D341Med (cell line): Measurements from ENCODE around the gene NME9.
"Not testable (repeated sequence)": the region's sequence is repeated elsewhere in the genome, so short reads cannot be mapped to it uniquely, and the experiment has no call there.

ENCODE experiments used
- DNase-seq: peaks from one replicate; pipeline ENCODE4 v3.0.0; 2012; ENCODE audit warnings: low spot score

The NME9 gene, protein sequence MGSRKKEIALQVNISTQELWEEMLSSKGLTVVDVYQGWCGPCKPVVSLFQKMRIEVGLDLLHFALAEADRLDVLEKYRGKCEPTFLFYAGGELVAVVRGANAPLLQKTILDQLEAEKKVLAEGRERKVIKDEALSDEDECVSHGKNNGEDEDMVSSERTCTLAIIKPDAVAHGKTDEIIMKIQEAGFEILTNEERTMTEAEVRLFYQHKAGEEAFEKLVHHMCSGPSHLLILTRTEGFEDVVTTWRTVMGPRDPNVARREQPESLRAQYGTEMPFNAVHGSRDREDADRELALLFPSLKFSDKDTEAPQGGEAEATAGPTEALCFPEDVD

GRCh38 chr3:138329127-138329983, at the start of gene NME9:
NME9 (minus strand) TSS chr3:138329851; CDS start chr3:138329335, 516 bp downstream.
- DNase-seq, result peak; percentile 97

- DNase-seq, result no peak
Measured at GRCh38 chr3:138378990-138379389, 49.3 kb upstream of the NME9 start.

GRCh38 chr3:138378331-138378730, 48.7 kb upstream of the NME9 start:
- DNase-seq, result no peak

- no peak for DNase-seq
Measured at GRCh38 chr3:138377804-138378203, 48.2 kb upstream of the NME9 start.

DNA sequence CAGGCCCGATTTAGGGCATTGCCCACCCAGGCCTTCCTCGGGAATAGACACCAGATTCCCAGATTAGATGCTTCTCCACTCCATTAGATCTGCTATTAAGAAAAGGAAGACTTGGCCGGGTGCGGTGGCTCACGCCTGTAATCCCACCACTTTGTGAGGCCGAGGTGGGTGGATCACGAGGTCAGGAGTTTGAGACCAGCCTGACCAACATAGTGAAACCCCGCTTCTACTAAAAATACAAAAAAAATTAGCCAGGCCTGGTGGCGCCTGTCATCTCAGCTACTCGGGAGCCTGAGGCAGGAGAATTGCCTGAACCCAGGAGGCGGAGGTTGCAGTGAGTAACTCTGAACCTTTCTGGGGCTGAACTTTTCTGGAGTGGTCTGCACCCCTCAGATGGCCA, 47.6 kb upstream of the NME9 start:
- DNase-seq, result not testable (repeated sequence)

- no peak for DNase-seq
Measured at GRCh38 chr3:138376663-138377062, 47.0 kb upstream of the NME9 start.

- no peak for DNase-seq
Measured at GRCh38 chr3:138375447-138375846, 45.8 kb upstream of the NME9 start.

DNA sequence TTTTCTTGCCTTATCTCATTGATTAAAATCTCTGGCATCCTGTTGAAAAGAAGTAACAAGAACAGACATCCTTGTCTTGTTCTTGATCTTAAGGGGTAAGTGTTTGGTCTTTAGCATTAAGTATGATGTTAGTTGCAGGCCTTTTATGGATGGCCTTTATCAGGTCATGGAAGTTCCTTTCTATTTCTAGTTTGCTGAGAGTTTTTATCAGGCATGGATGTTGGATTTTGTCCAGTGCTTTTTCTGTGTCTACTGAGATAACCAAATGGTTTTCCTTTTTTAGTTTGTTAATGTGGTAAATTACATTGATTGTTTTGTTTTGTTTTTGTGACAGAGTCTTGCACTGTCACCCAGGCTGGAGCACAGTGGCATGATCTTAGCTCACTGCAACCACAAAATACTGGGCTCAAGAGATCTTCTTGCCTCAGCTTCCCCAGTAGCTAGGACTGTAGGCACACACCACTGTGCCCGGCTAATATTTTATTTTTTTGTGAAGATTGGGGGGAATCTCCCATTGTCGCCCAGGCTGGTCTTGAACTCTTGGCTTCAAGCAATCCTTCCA, 45.0 kb upstream of the NME9 start:
- no peak for DNase-seq

- DNase-seq, result no peak
Measured at GRCh38 chr3:138373736-138374094, 44.1 kb upstream of the NME9 start.

DNA sequence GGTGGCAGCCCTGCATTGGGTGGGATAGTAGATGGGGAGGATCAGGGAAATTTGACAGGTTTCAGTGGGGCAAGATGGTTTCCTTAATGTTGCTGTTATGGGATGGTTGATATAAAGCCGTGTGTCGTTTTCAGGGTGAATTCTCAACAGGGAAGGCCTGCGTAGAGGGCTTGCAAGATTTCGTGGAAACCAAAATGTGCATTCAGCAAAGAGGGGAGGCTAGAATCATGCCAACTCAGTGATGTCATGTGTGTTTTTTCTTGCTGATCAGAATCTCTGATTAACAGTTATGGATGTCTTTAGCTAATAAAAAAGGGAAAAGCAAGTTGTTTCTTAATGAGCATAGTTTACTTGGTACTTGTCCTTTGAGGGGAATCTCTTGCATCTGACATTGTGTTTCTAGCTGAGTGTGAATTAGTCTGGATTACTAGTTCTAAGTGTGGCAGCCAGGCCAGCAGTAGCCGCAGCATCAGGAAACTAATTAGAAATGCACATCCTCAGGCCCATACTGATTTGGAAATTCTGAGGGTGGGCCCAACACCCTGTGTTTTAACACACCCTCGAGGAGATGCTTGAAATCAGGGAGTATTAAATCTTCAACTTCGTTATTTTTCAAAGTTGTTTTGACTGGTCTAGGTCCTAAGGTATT, 43.6 kb upstream of the NME9 start:
- no peak for DNase-seq

DNA sequence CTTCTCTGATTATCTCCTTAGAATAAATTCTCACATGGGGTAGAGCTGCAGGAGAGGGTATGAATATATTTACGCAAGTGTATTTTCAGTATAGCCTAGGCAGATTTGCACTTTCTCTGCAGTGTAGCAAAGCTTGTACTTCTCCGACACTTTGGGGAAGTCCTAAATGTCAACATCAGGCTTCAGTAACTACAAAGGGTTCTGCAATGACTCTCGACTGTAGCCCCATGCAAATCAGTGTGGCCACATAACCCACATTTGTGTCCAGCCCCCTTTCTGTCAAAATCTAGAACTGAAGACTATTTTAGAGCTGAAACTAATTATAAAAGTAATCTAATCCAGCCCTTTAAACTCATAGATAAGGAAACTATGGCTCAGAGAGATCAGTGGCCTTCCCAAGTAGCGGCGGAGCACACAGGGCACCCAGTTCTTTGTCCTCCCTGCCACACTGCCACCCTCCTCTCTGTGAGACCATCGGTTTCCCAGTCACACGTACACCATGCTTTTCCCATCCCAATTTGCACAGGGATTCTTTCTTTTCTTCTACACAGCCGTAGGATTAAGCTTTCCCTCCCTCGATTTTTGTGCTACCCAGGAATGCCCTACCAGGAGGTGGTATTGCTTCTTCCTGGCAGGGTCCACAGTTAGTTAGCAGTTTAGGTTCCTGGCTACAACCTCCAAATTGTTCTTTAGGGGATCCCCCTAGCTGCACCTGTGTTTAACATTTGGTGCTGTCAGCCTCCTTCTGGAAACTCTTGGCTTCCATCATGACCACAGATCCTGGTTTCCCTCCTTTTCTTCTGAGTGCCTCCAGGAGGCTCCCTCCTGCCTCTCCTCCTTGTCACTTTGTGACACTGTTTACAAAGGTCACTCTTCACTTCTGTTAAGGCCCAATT, 41.7 kb upstream of the NME9 start:
- DNase-seq, result no peak

DNA sequence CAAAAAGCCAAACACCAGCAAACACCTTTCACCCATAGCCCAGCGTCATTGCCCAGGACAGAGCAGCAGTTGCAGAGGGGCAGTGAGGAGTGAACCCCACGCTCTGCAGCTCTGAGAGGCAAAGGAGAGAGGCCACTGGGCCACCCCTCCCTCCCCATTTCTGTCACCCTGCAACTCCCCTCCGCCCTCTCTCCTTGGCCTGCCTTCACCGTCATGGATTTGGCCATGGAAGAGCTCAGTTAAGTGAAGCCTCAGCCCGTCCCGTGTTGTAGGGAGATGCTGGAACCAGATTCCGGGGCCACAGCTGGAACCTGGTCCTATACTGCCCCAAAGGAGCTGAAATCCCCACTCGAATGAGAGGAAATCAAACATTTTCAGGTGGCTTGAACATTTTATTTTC, 40.7 kb upstream of the NME9 start:
- DNase-seq, result no peak

DNA sequence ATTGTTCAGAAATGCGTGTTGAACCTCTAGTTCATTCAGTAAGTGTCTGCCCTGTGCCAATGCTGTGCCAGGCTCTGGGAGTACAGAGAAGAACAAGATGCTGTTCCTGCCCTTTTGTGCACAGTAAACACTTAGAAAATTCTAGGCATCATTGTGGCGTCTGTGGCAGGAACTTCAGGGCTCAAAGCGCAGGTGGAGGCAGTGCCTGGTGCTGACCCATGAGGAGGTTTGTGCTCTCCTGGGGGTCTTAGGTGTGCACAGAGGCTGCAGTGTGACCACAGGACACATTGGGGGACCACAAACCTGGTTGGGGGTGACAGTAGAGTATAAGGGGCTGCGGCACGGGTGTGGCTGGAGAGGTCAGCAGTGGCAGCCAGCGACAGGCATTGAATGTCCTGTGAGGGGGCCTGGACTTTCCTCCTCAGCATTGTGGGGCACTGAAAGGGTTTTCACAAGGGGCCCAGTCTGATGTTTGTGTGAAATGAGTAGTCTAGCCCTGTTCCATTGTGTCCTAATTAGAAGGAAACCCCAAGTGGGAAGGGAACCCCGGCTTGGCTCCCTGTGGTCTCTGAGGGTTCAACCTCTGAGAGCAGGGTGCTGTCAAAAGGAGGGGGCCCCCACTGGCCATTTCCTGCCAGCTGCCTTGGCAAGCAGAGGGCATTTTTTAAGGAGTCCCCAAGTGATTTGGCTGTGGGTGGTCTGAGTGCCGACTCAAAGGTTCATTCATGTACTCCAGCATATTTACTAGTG, 39.7 kb upstream of the NME9 start:
- DNase-seq, result no peak

DNA sequence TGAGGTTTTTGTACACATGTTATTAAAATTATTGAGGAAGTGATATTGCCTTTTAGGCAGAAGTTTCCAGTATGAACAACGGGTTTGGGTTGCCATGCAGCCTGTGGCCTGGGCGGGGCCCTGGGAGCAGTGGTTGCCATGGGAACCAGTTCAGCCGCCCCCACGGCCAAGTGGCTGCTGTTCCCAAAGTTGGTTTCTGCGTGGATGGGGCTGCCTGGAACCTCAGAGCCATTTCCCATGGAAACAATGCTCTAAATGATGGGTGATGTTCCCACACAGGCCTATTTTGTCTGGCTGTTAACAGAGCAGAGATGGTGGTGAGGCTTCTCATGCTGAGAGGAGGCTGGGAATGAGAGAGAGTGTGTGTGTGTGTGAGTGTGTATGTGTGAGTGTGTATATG, 38.3 kb upstream of the NME9 start:
- DNase-seq, result no peak

GRCh38 chr3:138367326-138367850, 37.7 kb upstream of the NME9 start:
- no peak for DNase-seq

DNA sequence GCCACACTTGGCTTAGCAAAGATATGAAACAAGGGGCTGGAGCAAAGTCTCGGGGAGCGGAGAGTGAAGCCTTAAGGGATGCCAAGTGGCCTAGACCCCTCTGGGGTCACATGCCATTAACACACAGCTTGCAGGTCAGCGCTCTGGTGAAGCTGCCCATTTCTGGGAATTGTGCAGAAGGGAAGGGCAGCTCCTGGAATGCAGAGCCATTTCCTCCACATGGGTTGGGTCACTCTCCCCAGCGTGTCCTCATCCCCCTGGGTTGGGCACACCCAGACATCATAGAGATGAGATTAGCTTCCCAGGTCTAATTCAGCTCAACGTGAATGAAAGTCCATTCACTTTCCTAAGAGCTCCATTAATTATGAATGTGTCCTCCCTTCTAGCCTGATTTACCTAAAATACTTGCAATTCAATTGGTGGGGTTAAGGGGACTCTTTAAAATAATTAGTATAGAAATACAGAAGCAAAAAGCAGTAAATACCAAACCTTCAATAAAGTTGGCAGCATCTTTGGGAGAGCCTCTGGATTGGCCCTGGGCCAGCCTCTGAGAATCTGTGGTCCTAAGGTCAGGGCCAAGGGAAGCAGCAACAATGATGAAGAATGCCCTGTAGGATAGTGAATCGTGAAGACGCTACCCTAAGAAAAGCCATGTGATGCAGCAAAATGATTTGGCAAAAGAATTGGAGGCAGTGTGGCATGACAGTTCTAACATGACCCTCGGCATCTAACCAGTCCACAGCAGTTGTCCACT, 36.5 kb upstream of the NME9 start:
- no peak for DNase-seq

DNA sequence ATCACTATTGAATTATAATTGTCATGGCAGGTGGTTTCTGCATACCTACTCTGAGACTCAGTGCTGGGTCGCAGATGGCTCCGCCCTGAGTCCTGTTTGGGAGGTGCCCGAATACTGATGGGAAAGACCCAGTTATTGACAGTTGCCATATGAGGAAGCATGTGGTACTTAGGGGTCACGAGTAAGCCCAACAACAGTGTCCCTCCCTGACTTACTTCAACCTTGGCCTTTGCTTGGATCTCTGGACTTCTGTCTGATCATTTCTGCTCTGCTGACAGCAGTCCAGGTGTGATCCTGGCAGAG, 35.6 kb upstream of the NME9 start:
- no peak for DNase-seq

DNA sequence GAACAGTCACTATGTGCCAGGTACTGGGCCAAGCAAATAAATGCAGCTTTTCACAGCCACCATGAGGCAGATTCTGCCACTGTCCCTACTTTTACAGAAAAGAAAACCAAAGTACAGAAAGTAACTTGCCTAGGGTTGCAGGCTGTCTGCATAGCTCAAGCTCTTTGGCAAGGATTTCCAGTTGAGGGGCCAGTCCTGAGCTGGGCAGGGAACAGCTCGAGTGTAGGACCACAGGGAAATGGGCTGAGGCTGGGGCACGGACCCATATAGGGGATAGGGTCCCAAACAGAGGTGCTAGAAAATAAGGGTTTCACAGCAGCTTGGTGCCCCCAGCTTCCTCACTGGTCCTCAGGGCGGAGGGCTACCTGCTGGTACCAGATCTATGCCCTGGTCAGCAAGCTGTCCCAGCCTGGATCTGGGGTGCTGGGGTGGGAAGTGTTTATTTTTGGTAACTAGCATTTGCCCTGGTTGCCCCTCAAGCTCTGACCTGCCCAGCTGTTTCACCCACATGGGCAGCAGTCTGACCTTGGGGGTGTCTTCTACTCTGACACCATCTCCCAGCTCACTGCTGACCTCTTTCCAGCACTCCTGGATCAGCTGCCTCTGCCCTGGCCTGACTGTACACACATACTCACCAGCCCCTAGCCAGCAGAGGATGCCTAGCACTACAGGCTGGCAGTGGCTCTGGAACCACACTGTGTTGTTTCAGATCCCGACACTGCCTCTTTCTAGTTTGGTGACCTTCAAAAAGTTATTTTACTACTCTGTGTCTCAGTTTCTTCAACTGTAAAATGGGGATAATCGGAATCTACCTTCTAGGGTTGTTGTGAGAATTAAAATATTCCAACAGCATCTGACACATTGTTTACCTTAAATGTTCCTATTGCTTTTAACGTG, 35.0 kb upstream of the NME9 start:
- no peak for DNase-seq

GRCh38 chr3:138363322-138363721, 33.7 kb upstream of the NME9 start:
- no peak for DNase-seq
